ENCODE data around the gene BARHL1.

BARHL1 gene

DNA sequence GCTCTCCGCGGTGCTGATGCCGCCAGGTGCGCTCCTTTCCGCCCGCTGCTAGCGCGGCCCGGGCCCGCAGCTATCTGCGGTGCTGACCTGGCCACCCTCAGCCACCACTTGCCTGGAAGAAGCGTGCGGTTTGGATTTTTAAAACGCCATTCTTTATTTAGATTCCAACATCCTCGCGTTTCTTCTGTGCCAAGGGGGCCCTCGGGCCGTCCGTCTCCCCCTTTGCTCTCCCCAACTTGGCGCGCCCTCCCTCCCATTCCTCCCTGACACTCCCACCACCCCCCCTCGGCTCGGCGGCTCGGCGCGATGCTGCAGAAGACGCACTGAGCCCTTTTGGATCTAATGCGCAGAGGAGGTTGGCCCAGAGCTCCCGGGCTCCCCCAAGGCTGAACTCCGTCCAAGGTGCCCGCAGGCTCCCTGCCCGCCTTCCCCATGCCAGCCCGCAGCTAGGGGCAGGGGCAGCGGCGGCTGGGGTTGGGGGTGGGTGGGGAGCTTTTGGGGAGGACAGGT is at the start of gene BARHL1:
Gene BARHL1, plus strand, starts transcription at position 331 of the 510 bp plus-strand sequence. CDS start 192 bp downstream, outside the sequence.
- no peak for DNase-seq (ENCODE audit: low spot score)

GRCh38 chr9:132534832-132535231 is 47.6 kb upstream of the BARHL1 start:
- no peak for DNase-seq (ENCODE audit: low spot score)

GRCh38 chr9:132536124-132536523 is 46.3 kb upstream of the BARHL1 start:
- DNase-seq (ENCODE audit: low spot score), result no peak

- no peak for DNase-seq (ENCODE audit: low spot score)
These were observed 45.1 kb upstream of the BARHL1 start for GRCh38 chr9:132537352-132537751.

GRCh38 chr9:132538071-132538470 is 44.3 kb upstream of the BARHL1 start:
- DNase-seq (ENCODE audit: low spot score), result no peak

- no peak for DNase-seq (ENCODE audit: low spot score)
These were observed 43.3 kb upstream of the BARHL1 start for GRCh38 chr9:132539096-132539495.

- no peak for DNase-seq (ENCODE audit: low spot score)
These were observed 41.4 kb upstream of the BARHL1 start for GRCh38 chr9:132541051-132541450.

- no peak for DNase-seq (ENCODE audit: low spot score)
These were observed 40.3 kb upstream of the BARHL1 start for GRCh38 chr9:132541870-132542830.

DNA sequence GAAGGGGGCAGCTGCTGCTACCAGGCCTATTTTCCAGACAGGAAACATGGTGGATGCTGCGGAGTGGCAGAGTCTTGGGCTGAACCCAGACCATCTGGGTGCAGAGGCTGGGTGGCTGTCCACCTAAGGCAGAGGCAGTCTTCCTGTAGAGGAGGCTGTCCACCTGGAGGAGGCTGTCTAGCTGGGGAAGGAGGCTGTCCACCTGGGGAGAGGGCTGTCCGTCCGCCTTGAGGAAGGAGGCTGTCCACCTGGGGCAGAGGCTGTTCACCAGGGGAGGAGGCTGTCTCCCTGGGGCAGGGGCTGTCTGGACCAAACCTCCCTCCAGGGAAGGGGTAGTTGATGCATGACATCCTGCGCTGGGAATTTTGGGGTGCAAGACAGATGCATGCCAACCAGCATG is 39.2 kb upstream of the BARHL1 start:
- no peak for DNase-seq (ENCODE audit: low spot score)

GRCh38 chr9:132543960-132544359 is 38.4 kb upstream of the BARHL1 start:
- DNase-seq (ENCODE audit: low spot score), result no peak

- no peak for DNase-seq (ENCODE audit: low spot score)
These were observed 36.8 kb upstream of the BARHL1 start for GRCh38 chr9:132545578-132545977.

GRCh38 chr9:132546148-132547051 is 36.0 kb upstream of the BARHL1 start:
- no peak for DNase-seq (ENCODE audit: low spot score)

DNA sequence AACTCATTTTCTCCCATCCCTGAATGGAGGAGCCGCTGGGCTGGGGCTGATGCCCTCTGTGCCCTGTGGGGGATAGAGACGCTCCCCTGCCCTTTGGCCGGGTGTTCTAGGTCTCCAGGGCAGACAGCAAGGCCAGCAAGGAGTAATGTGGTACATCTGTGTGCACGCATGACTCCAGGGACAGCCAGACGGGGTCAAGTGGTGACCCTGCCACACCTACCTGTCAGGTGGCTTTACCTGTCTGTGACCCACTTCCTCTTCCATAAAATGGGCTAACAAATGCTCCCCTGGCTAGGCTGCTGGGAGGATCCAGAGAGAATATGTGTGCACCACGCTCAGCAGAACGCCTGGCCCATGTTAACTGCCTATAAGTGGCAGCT is 35.4 kb upstream of the BARHL1 start:
- no peak for DNase-seq (ENCODE audit: low spot score)

DNA sequence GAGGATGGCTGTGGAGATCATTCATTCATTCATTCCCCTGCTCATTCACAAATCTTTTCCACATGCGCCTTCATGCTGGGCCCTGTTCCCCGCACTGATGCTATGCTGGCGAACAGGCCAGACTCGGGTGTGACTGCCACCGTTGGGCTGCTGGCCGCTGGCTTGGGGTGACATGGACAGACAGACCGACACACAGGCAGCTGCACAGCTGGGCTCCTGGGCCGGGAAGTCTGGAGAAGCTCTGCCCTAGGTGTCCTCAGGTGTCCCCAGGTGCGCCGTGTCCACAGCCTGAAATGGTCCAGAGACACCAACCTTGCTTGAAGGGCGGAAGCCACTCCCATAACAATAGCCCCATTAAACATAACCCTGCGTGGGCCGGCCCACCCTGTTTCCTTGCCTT is 35.0 kb upstream of the BARHL1 start:
- DNase-seq (ENCODE audit: low spot score), result no peak

DNA sequence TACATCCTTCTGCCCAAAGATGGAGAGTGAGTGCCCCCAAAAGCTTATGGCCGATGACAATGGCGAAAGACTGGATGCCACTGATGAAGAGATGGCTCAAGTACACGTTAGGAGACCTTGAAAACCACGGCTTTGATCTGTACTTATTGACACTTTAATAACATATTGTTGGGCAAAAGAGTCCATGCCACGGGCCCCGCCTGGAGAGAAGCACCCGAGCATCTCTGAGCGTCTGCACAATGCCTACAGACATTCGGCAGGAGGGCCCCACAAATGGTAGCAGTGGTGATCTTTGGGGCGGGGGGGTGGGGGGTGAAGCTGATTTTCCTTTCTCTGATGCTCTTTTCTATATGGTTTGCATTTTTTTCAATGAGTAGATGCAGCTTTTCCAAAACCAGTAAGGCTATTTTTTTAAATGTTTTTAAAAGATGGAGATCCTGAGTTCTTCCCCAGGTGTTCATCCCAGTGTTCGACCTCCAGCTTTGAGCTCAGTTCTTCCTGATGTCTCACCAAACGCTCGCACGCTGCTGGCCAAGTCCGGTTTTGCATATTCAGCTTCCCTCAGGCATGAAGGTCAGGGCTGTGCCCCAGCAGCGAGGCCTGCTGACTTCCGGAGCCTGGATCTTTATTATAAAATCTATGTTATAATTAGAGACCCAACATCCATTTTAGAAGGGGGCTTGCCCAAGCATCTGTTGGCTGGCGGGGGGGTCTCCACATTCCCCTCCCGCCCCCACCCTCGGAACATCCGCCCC is 34.3 kb upstream of the BARHL1 start:
- no peak for DNase-seq (ENCODE audit: low spot score)

GRCh38 chr9:132548751-132549640 is 33.4 kb upstream of the BARHL1 start:
- no peak for DNase-seq (ENCODE audit: low spot score)

- DNase-seq (ENCODE audit: low spot score), result no peak
These were observed 30.9 kb upstream of the BARHL1 start for GRCh38 chr9:132551556-132551955.

- no peak for DNase-seq (ENCODE audit: low spot score)
These were observed 30.4 kb upstream of the BARHL1 start for GRCh38 chr9:132552041-132552440.

DNA sequence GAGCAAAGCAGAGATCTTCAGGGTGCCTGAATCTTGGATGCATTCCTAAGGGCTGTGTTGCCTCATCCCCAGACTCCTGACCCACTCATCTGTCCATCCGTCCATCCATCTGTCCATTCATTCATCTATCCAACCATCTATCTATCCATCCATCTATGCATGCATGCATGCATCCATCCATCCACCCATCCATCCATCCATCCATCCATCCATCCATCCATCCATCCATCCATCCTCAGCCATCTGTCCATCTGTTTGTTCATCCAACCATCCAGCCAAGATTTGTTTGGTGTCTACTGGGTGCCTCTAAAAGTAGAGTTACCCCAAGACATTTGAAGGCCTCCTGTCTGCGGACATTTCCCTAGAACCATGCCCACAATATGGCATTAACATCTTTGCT is 27.7 kb upstream of the BARHL1 start:
- DNase-seq (ENCODE audit: low spot score), result no peak

GRCh38 chr9:132555528-132555927 is 26.9 kb upstream of the BARHL1 start:
- DNase-seq (ENCODE audit: low spot score), result no peak

DNA sequence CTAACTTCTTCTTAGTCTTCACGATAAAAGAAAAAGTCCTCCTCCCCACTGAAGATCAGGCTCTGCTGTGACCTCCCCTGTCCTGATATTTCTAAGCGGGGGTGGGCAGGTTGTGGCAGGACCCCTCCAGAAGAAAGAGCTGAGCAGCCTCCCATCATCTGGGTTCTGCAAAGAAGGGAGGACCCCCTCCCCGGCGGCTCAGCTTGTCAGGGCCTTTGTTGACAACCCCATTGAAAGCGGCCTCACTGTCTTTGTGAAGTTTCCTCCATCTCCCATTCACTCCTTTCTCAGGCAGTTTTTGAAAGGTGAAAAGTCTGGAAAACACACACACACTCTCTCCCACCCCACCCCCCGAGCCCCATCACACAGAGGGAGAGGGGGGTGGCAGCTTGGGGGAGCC is 26.2 kb upstream of the BARHL1 start:
- no peak for DNase-seq (ENCODE audit: low spot score)
